GM19099 (cell line): ENCODE results near the gene DMRTA2.

ENCODE experiments used
- POLR2A ChIP-seq: IDR thresholded peaks from 3 replicates; pipeline ENCODE4 v1.6.1; 2011; ENCODE audit warnings: low read depth; ENCODE audit not compliant: insufficient read length; ENCODE audit errors: extremely low read depth

Gene DMRTA2

DNA sequence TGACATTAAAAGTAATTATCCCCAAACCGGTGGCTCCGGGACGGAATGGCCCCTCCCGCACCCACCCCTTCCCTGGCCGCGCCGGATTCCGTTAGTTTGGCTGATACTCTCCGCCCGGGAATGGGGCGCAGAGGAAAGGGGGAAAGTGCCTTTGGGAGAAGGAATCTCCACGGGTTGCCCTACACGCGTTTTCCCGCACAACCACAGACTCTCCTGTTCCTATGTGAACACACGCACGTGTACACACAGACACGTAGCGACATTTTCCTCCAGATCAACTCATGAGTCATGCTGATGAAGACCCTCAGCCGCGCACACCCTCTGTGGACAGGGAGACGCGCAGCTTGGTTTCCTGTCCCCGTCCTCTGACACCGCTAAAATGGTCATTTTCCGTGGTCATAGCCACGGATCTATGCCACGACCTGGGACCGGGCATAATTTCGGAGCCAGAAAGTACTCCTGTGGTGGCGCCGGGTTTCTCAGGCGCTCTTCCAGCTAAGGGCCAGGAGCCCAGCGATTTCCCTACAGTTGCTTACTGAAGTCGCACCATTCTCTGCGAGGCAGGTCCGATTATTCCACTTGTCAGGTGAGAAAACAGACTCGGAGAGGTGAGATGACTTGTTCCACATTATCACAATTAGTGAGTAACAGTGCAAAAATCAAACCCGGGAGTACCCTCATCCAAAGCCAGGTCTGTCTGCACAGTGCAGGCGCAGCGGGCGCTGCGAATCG lies 4.0 kb upstream of the DMRTA2 start:
- no peak for TF ChIP-seq POLR2A

- no peak for TF ChIP-seq POLR2A
Measured at GRCh38 chr1:50426702-50427085, 3.5 kb upstream of the DMRTA2 start.

DNA sequence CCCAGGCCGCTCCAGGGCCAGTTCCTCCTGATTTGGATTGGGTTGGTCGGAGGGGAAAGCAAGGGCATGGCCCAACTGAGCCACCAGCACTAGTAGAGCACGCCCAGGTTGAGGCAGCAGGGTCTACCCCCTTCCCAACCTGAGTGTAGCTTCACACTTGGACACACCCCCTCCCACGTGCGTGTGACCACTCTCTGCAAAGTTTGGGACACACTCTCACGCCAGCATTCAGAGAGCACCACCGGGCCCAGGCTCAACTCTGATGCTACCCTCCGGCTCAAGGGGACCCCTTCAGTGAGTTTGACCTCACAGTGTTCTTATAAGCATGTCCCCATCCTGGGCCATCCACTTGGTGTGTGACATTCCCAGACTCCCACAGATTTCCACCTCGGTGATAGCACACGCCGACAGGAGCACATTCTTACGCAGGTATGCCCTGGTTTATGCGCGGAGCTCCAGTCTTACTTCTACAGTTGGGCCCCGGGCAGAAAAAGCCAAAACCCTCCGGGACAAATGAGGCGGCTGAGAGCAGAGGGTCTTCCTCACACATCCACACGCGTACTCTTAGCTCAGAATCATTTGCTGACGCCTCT lies 3.0 kb upstream of the DMRTA2 start:
- TF ChIP-seq POLR2A: no peak

DNA sequence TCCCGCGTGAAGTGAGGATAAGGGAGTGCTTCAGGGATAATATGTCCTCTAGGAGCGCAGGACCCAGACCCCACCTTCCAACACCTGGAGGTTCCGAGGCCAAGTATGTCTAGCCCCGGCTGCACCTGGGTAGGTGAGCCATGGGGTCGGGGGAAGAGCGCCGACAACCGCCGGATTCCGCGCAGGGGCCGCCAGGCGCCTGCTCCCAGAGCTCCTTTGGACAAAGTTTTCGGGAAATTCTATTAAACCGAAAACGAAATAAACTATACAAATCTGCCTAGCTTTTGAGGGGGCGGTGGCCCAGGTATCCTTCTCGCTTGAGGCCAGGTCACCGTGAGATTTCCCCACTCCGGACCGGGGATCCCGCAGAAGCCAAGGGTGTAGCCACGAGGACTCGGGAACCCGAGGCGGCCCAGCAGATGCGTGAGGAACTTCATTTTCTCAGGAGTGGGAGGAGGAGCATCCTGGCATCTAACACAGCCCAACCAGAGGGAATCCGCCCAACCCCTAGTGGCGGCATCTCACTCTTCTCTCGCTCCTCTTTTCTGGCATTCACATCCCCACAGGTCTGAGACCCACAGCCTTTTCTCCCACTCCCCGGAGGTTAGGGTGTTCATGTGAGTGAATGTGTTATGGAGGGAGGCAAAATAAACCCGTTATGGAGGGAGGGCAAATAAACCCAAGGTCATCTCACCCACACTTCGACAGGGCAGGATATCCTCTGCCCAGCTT lies 2.3 kb upstream of the DMRTA2 start:
- no peak for TF ChIP-seq POLR2A

DNA sequence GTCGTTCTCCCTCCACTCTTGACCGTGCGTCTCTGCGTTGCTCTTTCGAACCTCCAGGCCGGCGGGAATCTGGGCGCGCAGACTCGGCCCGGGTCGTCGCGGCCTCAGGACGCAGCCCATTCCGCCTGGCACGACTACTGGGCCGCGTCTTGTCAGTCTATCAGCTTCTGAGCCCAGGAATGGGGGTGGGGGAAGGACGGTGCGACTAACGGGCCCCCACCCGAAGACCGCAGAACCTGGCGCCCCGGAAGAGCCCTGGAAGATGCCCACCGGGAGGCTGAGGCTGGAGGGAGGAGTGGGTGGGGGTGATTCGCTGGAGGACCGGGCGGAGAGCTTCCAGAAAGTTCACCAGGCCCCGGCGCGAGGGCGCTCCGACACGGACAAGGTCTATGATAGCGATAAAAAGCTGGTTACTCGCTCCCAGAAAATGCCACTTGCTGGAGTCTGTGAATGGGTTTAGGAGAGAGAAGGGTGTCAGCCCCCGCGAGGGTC lies 1.7 kb upstream of the DMRTA2 start:
- no peak for TF ChIP-seq POLR2A

DNA sequence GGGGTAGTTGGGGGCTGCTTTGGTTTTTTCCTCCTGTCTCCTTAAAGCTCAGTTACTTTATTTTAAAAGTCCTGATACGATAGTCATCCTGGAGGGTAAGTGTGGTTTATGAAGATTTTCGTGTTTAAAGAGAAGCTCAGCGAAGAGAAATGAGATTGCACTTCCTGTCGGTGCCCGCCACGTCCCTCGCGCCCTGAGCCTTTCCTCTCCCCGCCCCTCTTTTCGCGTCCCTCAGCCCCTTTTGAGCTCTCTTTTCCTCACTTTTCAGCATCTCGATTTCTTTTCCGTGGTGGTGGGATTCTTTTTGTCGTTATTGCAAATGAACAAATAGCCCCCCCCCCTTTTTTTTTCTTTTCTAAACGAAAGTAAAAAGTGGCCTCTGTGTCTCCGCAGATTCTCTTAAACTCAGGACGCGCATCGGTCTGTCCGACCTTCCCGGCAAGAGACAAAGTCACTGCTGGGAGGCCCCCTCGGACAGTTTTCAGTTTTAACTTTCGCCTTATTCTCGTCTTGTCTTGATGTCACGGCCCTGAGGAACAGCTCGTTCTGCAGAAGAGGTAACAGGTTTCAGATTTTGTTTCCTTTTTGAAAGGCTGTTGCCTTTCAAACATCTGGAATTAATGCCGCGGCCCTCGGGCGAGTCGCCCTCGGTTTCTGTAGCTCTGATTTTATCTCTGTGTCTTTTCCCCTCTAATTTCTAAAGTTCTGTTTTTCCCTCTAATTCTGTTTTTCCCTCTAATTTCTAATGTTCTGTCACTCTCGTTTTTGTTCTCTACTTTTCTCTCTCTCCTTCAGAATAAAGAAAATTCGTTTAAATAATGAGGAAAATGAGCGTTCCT lies 1.0 kb upstream of the DMRTA2 start:
- no peak for TF ChIP-seq POLR2A

GRCh38 chr1:50423670-50424000 lies 392 bp upstream of the DMRTA2 start:
- no peak for TF ChIP-seq POLR2A

- no peak for TF ChIP-seq POLR2A
Measured at GRCh38 chr1:50422675-50422945, 633 bp downstream of the DMRTA2 start.

GRCh38 chr1:50421768-50422674 lies 1.2 kb downstream of the DMRTA2 start:
- TF ChIP-seq POLR2A: no peak

DNA sequence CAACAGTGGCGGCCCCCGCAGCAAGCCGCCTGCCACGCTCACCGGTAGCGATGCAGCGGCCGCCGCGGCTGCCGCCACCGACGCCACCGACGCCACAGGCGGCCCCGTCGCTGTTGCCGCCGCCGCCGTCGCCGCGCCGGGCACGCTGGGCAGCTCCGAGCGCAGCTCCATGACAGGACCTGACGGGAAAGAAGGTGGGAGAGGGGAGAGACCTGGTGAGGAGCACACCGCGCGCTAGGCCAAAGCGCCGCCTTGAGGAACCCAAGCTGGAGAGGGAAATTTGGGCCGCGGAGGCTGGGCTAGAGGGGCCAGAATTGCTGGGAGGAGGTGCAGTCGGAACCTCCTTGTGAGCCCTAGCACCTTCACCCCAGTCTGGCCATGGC lies 1.9 kb downstream of the DMRTA2 start:
- TF ChIP-seq POLR2A: no peak

- TF ChIP-seq POLR2A: no peak
Measured at GRCh38 chr1:50420689-50421365, 2.4 kb downstream of the DMRTA2 start.

DNA sequence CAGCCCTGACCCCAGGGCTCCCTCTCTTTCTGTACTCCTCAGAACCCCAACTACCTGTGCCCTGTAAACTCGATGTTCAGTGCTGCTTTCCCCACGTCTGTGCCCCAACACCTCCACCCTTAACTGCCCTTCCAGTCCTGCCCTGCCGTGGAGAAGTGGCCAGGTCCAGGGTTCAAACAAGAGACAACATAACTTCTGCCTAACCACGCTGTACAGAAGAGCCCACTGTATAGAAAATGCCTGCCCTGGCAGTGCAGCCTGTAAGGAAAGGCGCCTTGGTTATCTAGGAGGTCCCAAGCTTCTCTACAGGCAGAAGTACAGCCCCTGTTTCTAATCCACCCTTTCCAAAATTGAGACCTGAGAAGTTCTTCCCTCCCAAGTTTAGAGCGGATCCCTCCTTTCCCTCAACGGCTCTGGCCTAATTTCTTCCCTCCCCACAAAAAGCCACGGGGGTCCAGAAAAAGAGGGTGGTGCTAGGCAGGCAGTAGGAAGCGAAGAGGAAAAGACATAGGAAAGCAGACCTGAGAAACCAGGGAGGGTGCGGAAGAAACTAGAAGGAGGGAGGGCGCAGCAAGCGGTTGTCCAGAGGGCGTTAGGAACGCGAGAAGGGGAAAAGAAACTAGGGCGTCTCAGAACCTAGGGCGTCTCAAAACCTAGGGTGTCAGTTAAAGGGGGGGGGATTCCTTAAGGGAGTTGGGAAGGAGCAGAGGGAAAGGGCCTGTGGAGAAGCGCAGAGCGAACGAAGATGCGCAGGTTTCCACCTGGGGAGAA lies 3.2 kb downstream of the DMRTA2 start:
- no peak for TF ChIP-seq POLR2A

GRCh38 chr1:50419192-50419906 lies 3.9 kb downstream of the DMRTA2 start:
- no peak for TF ChIP-seq POLR2A

- TF ChIP-seq POLR2A: no peak
Measured at GRCh38 chr1:50418600-50419109, 4.6 kb downstream of the DMRTA2 start.
